HUES64 (cell line): ENCODE measurements around the gene TMEM43.
A peak's percentile ranks its signal among the peaks of the same experiment; 100 is the strongest.

Experiments used
- H3K27ac ChIP-seq: 2 replicates; pipeline ENCODE4 v1.7.0; 2013; ENCODE audit warnings: low read depth, low read length, inconsistent platforms
- H3K27me3 ChIP-seq: 2 replicates; pipeline ENCODE4 v1.6.1; 2013; ENCODE audit warnings: mild to moderate bottlenecking, low read length; ENCODE audit not compliant: insufficient read depth
- H3K36me3 ChIP-seq: 2 replicates; pipeline ENCODE4 v1.6.1; 2013; ENCODE audit warnings: mild to moderate bottlenecking, low read length; ENCODE audit not compliant: insufficient read depth
- H3K4me1 ChIP-seq: 2 replicates; pipeline ENCODE4 v1.6.1; 2013; ENCODE audit warnings: mild to moderate bottlenecking, low read length, moderate library complexity; ENCODE audit not compliant: insufficient read depth
- H3K4me3 ChIP-seq: 2 replicates; pipeline ENCODE4 v1.5.1; 2013; ENCODE audit warnings: mild to moderate bottlenecking, low read length, moderate library complexity
- H3K9ac ChIP-seq: 2 replicates; pipeline ENCODE4 v1.6.1; 2013; ENCODE audit warnings: mild to moderate bottlenecking, low read depth, low read length
- H3K9me3 ChIP-seq: 2 replicates; pipeline ENCODE4 v1.6.1; 2013; ENCODE audit warnings: low read depth, low read length; ENCODE audit not compliant: insufficient read depth
- WGBS: fragments of 150-250, 120-280 bp; methylation state at CpG from one replicate; pipeline ENCODE4 v1.1.7; 2013; ENCODE audit warnings: missing lambda C conversion rate; 5-methylcytosine and 5-hydroxymethylcytosine counted together

The TMEM43 gene

DNA sequence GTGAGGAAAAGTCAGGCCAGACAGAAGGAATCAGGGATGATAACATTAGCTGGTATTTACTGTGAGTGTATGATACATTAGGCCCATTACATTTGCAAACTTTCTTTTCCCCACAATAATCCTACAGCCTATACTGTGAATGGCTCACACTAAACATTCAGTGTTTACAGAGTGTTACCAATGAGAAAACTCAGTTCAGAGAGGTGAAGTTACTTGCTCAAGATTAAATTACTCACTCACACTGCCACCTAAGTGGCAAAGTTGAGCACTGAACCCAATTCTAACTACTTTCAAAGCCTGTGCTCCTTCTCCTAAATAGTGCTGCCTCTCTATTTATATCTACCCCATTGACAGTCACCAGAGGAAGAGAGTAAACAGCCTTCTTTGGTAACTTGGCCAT, 45.0 kb downstream of the TMEM43 start:
- H3K9ac ChIP-seq: no peak overlapping the region
- H3K36me3 ChIP-seq: peaks cover 84% of the 10 kb centered on the region
- no peak overlapping the region for H3K27ac ChIP-seq
- no peaks in the 10 kb centered on the region for H3K9me3 ChIP-seq
- H3K27me3 ChIP-seq: no peaks in the 10 kb centered on the region
- no peak overlapping the region for H3K4me3 ChIP-seq
- no peaks in the 10 kb centered on the region for H3K4me1 ChIP-seq

DNA sequence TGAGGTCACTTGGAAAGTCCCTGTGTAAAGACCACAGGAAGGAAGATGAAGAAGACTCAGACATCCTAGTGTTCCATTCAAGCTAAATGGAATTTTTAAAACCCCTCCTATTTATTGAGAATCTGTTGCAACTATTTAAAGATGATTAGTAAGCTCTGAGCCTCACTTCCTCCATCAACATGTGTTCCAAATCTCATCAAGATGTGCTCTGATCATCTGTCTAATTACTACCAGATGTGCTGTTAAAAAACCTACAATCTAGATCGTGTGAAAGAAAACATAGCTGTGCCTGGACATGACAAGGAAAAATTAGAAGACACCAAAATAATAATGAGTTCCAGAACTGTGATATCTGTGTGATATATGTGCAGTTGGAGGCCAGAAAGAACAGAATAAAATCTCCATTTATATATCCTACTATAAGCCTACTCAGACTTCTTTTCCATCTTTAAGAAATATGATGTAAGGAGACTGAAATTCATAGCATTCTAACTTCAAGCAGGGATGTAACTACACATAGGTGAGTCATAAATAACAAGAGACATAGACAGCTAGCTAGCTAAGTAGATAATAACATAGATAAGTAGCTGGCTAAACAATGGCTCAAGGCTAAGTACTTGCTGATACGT, 45.8 kb downstream of the TMEM43 start:
- Histone ChIP-seq H3K27ac (no peak overlapping the region), H3K9me3 (no peaks in the 10 kb centered on the region), H3K27me3 (no peaks in the 10 kb centered on the region), H3K4me3 (no peak overlapping the region), H3K4me1 (no peaks in the 10 kb centered on the region), H3K9ac (no peak overlapping the region), H3K36me3 (peaks cover 76% of the 10 kb centered on the region)
- 91% methylated on average over 1 of the region's 2 CpGs for WGBS

DNA sequence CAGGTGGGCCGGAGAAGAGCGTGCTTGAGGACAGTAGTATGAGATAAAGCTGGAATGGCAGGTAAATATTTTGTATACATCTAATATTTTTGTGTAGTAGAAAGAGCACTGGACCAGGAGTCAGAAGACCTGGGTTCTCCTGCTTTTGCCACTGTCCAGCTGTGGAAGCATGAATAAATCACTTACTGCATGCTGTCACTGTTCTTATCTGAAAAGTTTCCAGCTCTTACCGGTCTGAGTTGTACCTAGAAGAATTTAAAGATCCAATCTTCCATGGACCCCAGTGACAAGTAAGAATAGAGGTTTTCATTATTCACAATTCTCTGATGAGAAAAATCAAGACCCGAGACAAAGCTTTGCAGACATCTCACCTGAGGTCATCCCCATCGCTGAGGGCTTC, 47.6 kb downstream of the TMEM43 start:
- Histone ChIP-seq H3K4me3 (no peak overlapping the region), H3K4me1 (peaks cover 5% of the 10 kb centered on the region), H3K9ac (no peak overlapping the region), H3K27ac (no peak overlapping the region), H3K27me3 (no peaks in the 10 kb centered on the region), H3K9me3 (no peaks in the 10 kb centered on the region), H3K36me3 (peaks cover 59% of the 10 kb centered on the region)
- WGBS: 93% methylated on average over 5 of the region's 5 CpGs

DNA sequence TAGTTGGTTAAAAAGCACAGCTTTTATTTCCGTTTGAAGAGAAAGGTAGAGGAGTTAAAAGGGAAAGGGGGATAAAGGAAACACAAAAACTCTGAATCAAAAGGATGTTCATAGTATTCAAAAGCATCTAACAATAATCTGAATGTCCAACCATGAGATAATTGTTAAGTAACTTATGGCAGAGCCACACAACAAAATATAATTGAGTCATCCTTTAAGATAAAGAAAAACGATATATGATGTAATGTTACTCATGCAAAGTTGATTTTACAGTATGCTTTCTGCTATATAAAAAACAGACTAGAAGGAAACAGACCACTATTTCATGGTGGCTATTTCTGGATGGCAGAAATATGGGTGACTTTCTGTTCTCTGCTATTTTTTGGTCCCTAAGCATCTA, 49.6 kb downstream of the TMEM43 start:
- WGBS: 100% methylated on average over 1 of the region's 2 CpGs
- Histone ChIP-seq H3K9ac (no peak overlapping the region), H3K9me3 (no peaks in the 10 kb centered on the region), H3K4me3 (no peak overlapping the region), H3K4me1 (peaks cover 11% of the 10 kb centered on the region), H3K27ac (no peak overlapping the region), H3K27me3 (no peaks in the 10 kb centered on the region), H3K36me3 (peaks cover 39% of the 10 kb centered on the region)

DNA sequence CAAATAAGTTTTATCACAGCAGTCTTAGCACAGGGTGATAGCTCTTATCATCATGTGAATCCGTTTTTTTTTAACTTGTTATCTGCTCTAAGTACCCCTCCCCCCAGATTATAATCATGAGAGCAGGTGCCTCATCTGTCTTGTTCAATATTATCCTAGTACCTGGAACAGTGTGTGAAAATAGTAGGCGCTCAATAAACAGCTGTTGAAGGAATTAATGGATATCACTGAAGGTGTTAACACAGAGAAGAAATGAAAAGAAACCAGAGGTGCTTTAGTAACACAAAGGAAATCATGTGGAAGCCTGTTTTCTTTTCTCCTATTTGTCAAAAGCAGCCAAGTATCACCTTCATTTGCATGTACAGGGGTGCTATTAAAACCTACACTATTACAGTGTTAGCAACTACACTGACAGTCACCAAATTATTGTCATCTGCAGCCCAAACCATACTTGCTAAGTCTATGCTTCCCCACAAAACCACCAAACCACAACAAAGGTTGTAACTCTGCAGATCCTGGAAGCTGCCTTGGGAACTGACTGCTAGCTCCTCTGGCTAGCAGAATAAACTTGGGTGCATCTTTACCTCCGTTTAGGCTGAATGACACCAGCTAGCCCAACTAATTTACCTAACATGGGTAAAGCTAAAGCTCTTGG, 50.7 kb downstream of the TMEM43 start:
- Histone ChIP-seq H3K4me3 (no peak overlapping the region), H3K27me3 (no peaks in the 10 kb centered on the region), H3K9me3 (no peaks in the 10 kb centered on the region), H3K9ac (no peak overlapping the region), H3K4me1 (peaks cover 17% of the 10 kb centered on the region), H3K27ac (no peak overlapping the region), H3K36me3 (peaks cover 29% of the 10 kb centered on the region)
- 77% methylated on average over 3 of the region's 3 CpGs for WGBS

DNA sequence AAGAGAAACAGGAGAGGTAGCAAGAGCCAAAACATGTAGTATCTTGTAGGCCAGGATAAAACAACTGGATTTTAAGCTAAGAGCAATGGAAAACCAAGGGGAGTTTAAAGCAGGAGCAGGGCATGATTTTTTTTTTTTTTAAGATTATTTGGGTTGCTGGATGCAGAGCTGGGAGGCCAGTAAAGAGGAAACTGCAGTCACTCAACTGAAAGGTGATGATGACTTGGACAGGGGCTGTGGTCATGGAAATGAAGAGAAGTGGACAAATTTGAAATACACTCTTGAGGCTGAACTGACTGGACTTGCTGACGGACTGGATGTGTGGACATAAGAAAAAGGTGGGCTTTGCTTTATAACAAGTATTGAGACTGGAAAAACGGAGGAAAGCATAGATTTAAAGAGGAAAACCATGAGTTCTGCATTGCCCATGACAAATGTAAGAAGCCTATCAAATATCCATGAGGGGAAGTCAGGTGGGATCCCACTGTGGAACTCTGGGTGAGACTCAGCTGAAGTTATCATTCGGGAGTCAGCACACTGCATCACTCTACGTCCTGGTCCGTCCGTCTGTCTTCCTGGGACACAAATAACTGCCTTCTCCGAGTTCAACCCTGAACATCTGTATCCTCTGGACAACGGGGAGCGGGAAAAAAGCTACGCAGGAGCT, 52.9 kb downstream of the TMEM43 start:
- Histone ChIP-seq H3K36me3 (peaks cover 26% of the 10 kb centered on the region), H3K4me1 (peaks cover 17% of the 10 kb centered on the region), H3K4me3 (peak overlapping the region; percentile 76), H3K9ac (peak overlapping the region; percentile 93), H3K9me3 (no peaks in the 10 kb centered on the region), H3K27ac (peak overlapping the region; percentile 31; the same call in 1 of the 2 replicates), H3K27me3 (no peaks in the 10 kb centered on the region)
- WGBS: 10% methylated on average over 10 of the region's 10 CpGs

DNA sequence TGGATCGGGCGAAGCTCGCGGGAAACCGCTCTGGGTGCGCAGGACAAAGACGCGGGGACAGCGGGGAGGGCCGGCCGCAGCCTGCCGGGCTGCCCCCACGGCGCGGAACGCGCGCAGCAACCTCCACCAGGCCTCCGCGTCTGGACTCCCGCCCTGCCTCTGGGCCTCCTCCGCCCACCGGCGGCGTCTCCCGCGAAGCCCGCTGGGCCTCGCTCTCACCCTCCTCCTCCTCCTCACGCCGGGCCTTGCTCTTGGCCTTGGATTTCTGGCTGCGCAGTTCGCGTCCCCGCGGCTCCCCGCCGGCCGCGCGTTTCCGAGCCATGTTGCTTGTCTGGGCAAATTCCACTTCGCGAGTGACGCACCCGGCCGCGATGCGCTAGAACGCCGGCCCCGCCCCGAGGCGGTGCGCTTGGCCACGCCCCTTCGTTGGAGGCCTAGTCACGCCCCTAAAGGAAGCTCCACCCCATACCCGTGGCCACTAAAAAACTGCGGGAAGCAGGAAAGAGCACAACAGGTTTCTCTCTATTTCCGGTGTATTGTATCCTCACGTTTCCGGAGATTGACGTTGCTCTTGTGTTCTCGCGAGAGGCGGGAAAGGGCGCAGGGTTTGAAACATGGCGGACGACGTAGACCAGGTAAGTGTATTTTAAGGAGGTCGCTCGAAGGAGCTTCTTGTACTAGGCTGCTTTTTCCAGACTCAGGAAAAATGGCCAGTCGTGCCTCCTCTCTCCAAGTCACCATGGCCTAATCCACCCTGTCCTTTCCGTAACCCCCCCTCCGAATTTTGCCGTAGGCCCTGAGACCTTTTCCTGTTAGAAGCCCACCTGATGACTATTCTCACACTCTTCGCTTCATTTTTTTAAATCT, 53.6 kb downstream of the TMEM43 start, which contains the start of the genes LSM3 and XPC:
LSM3 (plus strand) TSS at position 571 of the 867 bp plus-strand sequence; CDS start at position 615, 44 bp downstream.
XPC (minus strand) TSS at position 355 of the 867 bp plus-strand sequence; CDS start at position 322, 33 bp downstream.
- Histone ChIP-seq H3K4me3 (peak within 1 kb of the TSS; percentile 76), H3K27me3 (no peaks in the 10 kb centered on the region), H3K27ac (peak within 1 kb of the TSS; percentile 65), H3K9me3 (no peaks in the 10 kb centered on the region), H3K4me1 (peaks cover 17% of the 10 kb centered on the region), H3K9ac (peak within 1 kb of the TSS; percentile 93), H3K36me3 (peaks cover 27% of the 10 kb centered on the region)
- whole genome bisulfite sequencing: under 1% methylated on average over 77 of the region's 78 CpGs

DNA sequence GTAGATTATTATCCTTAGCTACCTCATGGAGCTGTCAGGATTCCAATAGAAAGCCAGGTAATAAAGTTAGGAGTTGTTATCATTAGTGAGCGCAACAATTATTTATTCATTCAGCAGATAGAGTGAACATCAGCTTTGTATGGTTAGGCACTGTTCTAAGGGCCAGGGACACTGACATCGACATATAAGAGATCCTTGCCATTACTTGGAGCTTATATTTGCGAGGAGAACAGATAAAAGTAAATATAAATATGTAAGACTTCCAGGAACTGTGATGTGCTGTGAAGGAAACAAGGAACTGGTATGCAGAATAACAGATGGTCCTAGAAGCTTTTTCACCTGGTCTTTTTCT, 54.2 kb downstream of the TMEM43 start:
- Histone ChIP-seq H3K27ac (peak overlapping the region; percentile 65), H3K36me3 (peaks cover 33% of the 10 kb centered on the region), H3K9me3 (no peaks in the 10 kb centered on the region), H3K27me3 (no peaks in the 10 kb centered on the region), H3K4me1 (peaks cover 17% of the 10 kb centered on the region), H3K4me3 (peak overlapping the region; percentile 76), H3K9ac (peak overlapping the region; percentile 93)
- WGBS: 4% methylated on average over 3 of the region's 3 CpGs

DNA sequence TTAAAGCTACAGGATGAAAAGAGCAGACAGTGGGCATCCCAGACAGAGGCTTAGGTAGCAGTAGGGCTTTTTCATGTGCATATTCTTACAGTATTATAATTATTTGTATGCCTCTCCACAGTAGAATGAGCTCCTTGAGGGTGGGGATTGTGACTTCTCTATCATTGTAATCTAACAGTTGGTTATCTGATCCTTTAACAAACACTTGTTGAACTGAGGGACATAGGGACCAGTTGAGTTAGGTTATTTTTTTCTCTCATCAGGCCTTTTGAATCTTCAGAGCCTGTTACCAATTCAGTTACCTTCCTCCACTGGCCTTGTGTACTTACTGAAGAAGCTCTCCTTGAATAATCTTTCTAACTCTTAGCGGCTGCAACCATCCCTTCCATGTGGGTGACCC, 54.9 kb downstream of the TMEM43 start:
- Histone ChIP-seq H3K27ac (no peak overlapping the region), H3K4me3 (peak overlapping the region; percentile 76), H3K36me3 (peaks cover 36% of the 10 kb centered on the region), H3K9me3 (no peaks in the 10 kb centered on the region), H3K9ac (peak overlapping the region; percentile 93), H3K27me3 (no peaks in the 10 kb centered on the region), H3K4me1 (peaks cover 17% of the 10 kb centered on the region)
- WGBS: 94% methylated on average over 1 of the region's 1 CpG

DNA sequence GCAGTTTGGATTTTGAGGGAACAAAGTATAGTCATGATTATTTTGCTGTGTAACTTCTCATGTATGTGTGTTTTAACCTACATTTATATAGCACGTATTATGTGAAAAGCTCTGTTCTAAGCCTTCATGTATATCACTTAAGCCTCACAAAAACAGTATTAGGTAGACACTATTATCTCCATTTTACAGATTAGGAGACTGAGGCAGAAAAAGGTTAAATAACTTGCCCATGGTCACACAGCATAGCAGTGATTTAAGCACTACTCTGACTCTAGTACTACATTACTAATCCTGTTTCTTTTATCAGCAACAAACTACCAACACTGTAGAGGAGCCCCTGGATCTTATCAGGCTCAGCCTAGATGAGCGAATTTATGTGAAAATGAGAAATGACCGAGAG, 56.4 kb downstream of the TMEM43 start:
- H3K4me1 ChIP-seq: peaks cover 17% of the 10 kb centered on the region
- peaks cover 51% of the 10 kb centered on the region for H3K36me3 ChIP-seq
- H3K27ac ChIP-seq: no peak overlapping the region
- H3K27me3 ChIP-seq: no peaks in the 10 kb centered on the region
- H3K9ac ChIP-seq: no peak overlapping the region
- 100% methylated on average over 2 of the region's 3 CpGs for WGBS
- no peak overlapping the region for H3K4me3 ChIP-seq
- H3K9me3 ChIP-seq: no peaks in the 10 kb centered on the region
